Natural killer cell (primary cell): ENCODE measurements around the gene ZNF726. TPM values are rescaled to one million over a fixed set of nuclear protein-coding genes. Genes with fewer than 3 reads are reported as not detected.
"Not testable (repeated sequence)": the region's sequence is repeated elsewhere in the genome, so short reads cannot be mapped to it uniquely, and the experiment has no call there.

Experiments
- ATAC-seq, 3 donors: fragments of 150-1000 bp in 2 of 3; fragments of 200-7000 bp in 1 of 3; cut with Tn5 transposase; 1 replicate in 1 of 3; 2 replicates in 2 of 3; pipeline ENCODE4 v1.10.0; 2021; ENCODE audit warnings: mild to moderate bottlenecking in 2 of 3, moderate library complexity in 2 of 3
- DNase-seq, 2 donors: peaks; one replicate each; pipeline versions ENCODE4 v3.0.0 to v3.0.0-alpha.2; 2013 to 2021; ENCODE audit warnings: mixed read lengths in 1 of 2
- H3K27ac ChIP-seq: one replicate; pipeline ENCODE4 v1.5.1; 2013; ENCODE audit warnings: mild to moderate bottlenecking, low read length
- H3K27me3 ChIP-seq: one replicate; pipeline ENCODE4 v1.6.1; 2013; ENCODE audit warnings: low read length; ENCODE audit not compliant: control insufficient read depth, insufficient read depth
- H3K36me3 ChIP-seq: one replicate; pipeline ENCODE4 v1.6.1; 2013; ENCODE audit warnings: low read length; ENCODE audit not compliant: control insufficient read depth, insufficient read depth
- H3K4me1 ChIP-seq: one replicate; pipeline ENCODE4 v1.6.1; 2013; ENCODE audit warnings: low read length; ENCODE audit not compliant: control insufficient read depth, insufficient read depth
- H3K4me3 ChIP-seq: one replicate; pipeline ENCODE4 v1.5.1; 2013; ENCODE audit warnings: low read length
- H3K9me3 ChIP-seq: one replicate; pipeline ENCODE4 v1.6.1; 2013; ENCODE audit warnings: low read length; ENCODE audit not compliant: control insufficient read depth, insufficient read depth
- H3K27ac Mint-ChIP-seq, 2 donors: one replicate each; pipeline ENCODE4 v1.8.0; 2022; ENCODE audit warnings: mild to moderate bottlenecking in 2 of 2, mixed read lengths in 2 of 2, moderate library complexity in 1 of 2
- H3K27me3 Mint-ChIP-seq, 2 donors: one replicate each; pipeline ENCODE4 v1.8.0; 2022; ENCODE audit warnings: low read depth in 2 of 2, mixed read lengths in 2 of 2
- H3K36me3 Mint-ChIP-seq: one replicate; pipeline ENCODE4 v1.8.0; 2022; ENCODE audit warnings: mixed read lengths
- H3K4me1 Mint-ChIP-seq, 2 donors: one replicate each; pipeline ENCODE4 v1.8.0; 2022; ENCODE audit warnings: mixed read lengths in 2 of 2
- H3K4me3 Mint-ChIP-seq: one replicate; pipeline ENCODE4 v1.8.0; 2022; ENCODE audit warnings: mild to moderate bottlenecking, moderate library complexity, mixed read lengths
- H3K9me3 Mint-ChIP-seq, 2 donors: one replicate each; pipeline ENCODE4 v1.8.0; 2022; ENCODE audit warnings: mixed read lengths in 2 of 2
- WGBS: methylation state at CpG from one replicate; pipeline ENCODE4 v1.1.7; 2013; ENCODE audit warnings: missing lambda C conversion rate; ENCODE audit not compliant: insufficient coverage; 5-methylcytosine and 5-hydroxymethylcytosine counted together
- intact Hi-C: fragments of 100-400 bp; cut with micrococcal nuclease; formaldehyde crosslinking; loops from one replicate; pipeline ENCODE4 v1.14.2; 2022
- total RNA-seq, 4 donors: library from RNA; stranded (reverse); fragments of 120-200 nt in 1 of 4; gene quantifications; one replicate each; pipeline versions ENCODE4 v1.2.3 to v1.2.4, GENCODE V29; 2013 to 2022
- TF ChIP-seq, protein P1 (sequence below): fragments of 200-600 bp; IDR thresholded peaks from one replicate; pipeline ENCODE4 v1.8.0; 2022; ENCODE audit warnings: antibody characterized with exemption

Gene ZNF726
- total RNA-seq, 3 donors from 2014 or later (not counting 1 experiment from before 2014, with no cell fraction given): 4.8 to 6.4 (median 5.8) TPM

DNA sequence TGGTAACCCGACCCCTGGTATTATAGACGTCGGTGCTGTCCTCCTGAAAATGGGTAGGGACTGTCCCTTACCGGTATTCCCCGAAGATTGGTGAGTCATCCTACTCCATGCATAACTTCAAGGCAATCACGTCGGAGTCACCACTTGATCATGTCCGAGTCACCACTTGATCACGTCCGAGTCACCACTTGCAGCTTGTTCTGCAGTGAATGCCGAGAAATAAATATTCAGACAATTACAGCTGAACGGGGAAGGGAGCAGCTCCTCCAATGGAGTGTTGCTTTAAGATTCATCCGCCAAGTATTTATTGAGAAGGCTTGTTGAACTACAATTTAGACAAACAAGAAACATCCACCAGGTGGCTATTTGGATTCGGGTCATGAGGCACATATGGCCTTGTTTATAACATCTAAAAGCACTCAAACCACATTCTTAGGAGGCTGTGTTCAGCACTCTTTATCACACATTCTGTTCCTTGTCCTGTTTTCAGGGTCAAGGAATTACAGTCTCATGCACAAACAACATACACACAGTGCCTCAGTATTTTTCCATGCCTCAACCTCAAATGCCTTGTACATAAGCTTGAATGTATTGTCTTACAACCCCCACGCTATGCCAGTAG is 43.1 kb downstream of the ZNF726 start:
- no peak for ATAC-seq
- Histone ChIP-seq H3K4me3 (no peak overlapping the region), H3K27ac (no peak overlapping the region), H3K36me3 (no peaks in the 10 kb centered on the region), H3K4me1 (no peaks in the 10 kb centered on the region), H3K9me3 (no peaks in the 10 kb centered on the region), H3K27me3 (no peaks in the 10 kb centered on the region)
- H3K4me3 Mint-ChIP-seq: no peak overlapping the region
- no peaks in the 10 kb centered on the region for H3K27me3 Mint-ChIP-seq
- TF ChIP-seq, protein P1, sequence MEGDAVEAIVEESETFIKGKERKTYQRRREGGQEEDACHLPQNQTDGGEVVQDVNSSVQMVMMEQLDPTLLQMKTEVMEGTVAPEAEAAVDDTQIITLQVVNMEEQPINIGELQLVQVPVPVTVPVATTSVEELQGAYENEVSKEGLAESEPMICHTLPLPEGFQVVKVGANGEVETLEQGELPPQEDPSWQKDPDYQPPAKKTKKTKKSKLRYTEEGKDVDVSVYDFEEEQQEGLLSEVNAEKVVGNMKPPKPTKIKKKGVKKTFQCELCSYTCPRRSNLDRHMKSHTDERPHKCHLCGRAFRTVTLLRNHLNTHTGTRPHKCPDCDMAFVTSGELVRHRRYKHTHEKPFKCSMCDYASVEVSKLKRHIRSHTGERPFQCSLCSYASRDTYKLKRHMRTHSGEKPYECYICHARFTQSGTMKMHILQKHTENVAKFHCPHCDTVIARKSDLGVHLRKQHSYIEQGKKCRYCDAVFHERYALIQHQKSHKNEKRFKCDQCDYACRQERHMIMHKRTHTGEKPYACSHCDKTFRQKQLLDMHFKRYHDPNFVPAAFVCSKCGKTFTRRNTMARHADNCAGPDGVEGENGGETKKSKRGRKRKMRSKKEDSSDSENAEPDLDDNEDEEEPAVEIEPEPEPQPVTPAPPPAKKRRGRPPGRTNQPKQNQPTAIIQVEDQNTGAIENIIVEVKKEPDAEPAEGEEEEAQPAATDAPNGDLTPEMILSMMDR: no peak
- no peak overlapping the region for H3K27ac Mint-ChIP-seq
- intact Hi-C loops: no loop called here
- H3K36me3 Mint-ChIP-seq: no peaks in the 10 kb centered on the region
- 91% methylated on average over 15 of the region's 15 CpGs for WGBS
- DNase-seq: no peak
- no peaks in the 10 kb centered on the region for H3K4me1 Mint-ChIP-seq
- H3K9me3 Mint-ChIP-seq: peaks cover 5 to 6% of the 10 kb centered on the region in 2 donors

DNA sequence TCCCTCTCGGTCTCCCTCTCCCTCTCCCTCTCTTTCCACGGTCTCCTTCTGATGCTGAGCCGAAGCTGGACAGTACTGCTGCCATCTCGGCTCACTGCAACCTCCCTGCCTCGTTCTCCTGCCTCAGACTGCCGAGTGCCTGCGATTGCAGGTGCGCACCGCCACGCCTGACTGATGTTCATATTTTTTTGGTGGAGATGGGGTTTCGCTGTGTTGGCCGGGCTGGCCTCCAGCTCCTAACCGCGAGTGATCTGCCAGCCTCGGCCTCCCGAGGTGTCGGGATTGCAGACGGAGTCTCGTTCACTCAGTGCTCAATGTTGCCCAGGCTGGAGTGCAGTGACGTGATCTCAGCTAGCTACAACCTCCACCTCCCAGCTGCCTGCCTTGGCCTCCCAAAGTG is 48.7 kb downstream of the ZNF726 start:
- 95% methylated on average over 19 of the region's 20 CpGs for WGBS
- DNase-seq, H3K36me3 ChIP-seq, H3K27me3 Mint-ChIP-seq, H3K27me3 ChIP-seq, ATAC-seq, H3K4me1 Mint-ChIP-seq, H3K4me1 ChIP-seq, H3K4me3 ChIP-seq, H3K9me3 ChIP-seq, H3K36me3 Mint-ChIP-seq, H3K27ac Mint-ChIP-seq, H3K4me3 Mint-ChIP-seq, H3K27ac ChIP-seq, intact Hi-C loops: not testable (repeated sequence)
- H3K9me3 Mint-ChIP-seq: peaks cover 6 to 13% of the 10 kb centered on the region in 2 donors

- H3K4me3 Mint-ChIP-seq, H3K27me3 Mint-ChIP-seq, ATAC-seq, H3K27me3 ChIP-seq, intact Hi-C loops, H3K27ac Mint-ChIP-seq, H3K4me1 ChIP-seq, H3K36me3 ChIP-seq, H3K4me3 ChIP-seq, H3K4me1 Mint-ChIP-seq, H3K36me3 Mint-ChIP-seq, H3K27ac ChIP-seq, DNase-seq, H3K9me3 ChIP-seq: not testable (repeated sequence)
- 94% methylated on average over 24 of the region's 25 CpGs for WGBS
- H3K9me3 Mint-ChIP-seq: peaks cover 4 to 13% of the 10 kb centered on the region in 2 donors
Measured at GRCh38 chr19:23963881-23964280, 49.2 kb downstream of the ZNF726 start.

DNA sequence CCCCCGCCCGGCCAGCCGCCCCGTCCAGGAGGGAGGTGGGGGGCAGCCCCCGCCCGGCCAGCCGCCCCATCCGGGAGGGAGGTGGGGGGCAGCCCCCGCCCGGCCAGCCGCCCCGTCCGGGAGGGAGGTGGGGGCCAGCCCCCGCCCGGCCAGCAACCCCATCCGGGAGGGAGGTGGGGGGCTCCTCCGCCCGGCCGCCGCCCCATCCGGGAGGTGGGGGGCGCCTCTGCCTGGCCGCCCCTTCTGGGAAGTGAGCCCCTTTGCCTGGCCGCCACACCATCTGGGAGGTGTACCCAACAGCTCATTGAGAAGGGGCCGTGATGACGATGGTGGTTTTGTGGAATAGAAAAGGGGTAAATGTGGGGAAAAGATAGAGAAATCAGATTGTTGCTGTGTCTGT is 49.6 kb downstream of the ZNF726 start:
- H3K27ac ChIP-seq, H3K4me3 ChIP-seq, DNase-seq, H3K36me3 Mint-ChIP-seq, H3K27me3 Mint-ChIP-seq, intact Hi-C loops, H3K27ac Mint-ChIP-seq, ATAC-seq, H3K36me3 ChIP-seq, H3K9me3 ChIP-seq, H3K27me3 ChIP-seq, H3K4me3 Mint-ChIP-seq, H3K4me1 ChIP-seq, H3K4me1 Mint-ChIP-seq: not testable (repeated sequence)
- 96% methylated on average over 19 of the region's 26 CpGs for WGBS
- H3K9me3 Mint-ChIP-seq: peaks cover 4 to 13% of the 10 kb centered on the region in 2 donors

- Histone ChIP-seq H3K36me3 (no peaks in the 10 kb centered on the region), H3K27ac (no peak overlapping the region), H3K4me1 (no peaks in the 10 kb centered on the region), H3K4me3 (no peak overlapping the region), H3K9me3 (no peaks in the 10 kb centered on the region), H3K27me3 (peaks cover 16% of the 10 kb centered on the region)
- ATAC-seq (no peak), DNase-seq (no peak)
- no peaks in the 10 kb centered on the region for H3K36me3 Mint-ChIP-seq
- intact Hi-C loops: no loop called here
- WGBS: 80% methylated on average over 1 of the region's 2 CpGs
- no peaks in the 10 kb centered on the region for H3K4me1 Mint-ChIP-seq
- H3K27ac Mint-ChIP-seq: no peak overlapping the region
- no peak overlapping the region for H3K4me3 Mint-ChIP-seq
- H3K27me3 Mint-ChIP-seq: peaks cover 0 to 9% of the 10 kb centered on the region in 2 donors
- peaks cover 8 to 16% of the 10 kb centered on the region in 2 donors for H3K9me3 Mint-ChIP-seq
- TF ChIP-seq, protein P1: no peak
Measured at GRCh38 chr19:23969630-23970029, 54.9 kb downstream of the ZNF726 start.
